Vagina (tissue), 2 donors: ENCODE data around the gene EIF1AX.

Source experiments
- CTCF ChIP-seq, 3 experiments: fragments of 450-650 bp in 2 of 3; fragments of 200-600 bp in 1 of 3; sonication (generic) in 1 of 3; IDR thresholded peaks; one replicate each; pipeline ENCODE4 v1.5.1; 2017 to 2019; ENCODE audit warnings: antibody characterized with exemption in 3 of 3, mild to moderate bottlenecking in 2 of 3, moderate library complexity in 2 of 3
- POLR2A ChIP-seq, 2 donors: fragments of 450-650 bp; IDR thresholded peaks; one replicate each; pipeline ENCODE4 v1.6.1; 2017; ENCODE audit warnings: antibody characterized with exemption in 2 of 2, mild to moderate bottlenecking in 2 of 2, moderate library complexity in 2 of 2

DNA sequence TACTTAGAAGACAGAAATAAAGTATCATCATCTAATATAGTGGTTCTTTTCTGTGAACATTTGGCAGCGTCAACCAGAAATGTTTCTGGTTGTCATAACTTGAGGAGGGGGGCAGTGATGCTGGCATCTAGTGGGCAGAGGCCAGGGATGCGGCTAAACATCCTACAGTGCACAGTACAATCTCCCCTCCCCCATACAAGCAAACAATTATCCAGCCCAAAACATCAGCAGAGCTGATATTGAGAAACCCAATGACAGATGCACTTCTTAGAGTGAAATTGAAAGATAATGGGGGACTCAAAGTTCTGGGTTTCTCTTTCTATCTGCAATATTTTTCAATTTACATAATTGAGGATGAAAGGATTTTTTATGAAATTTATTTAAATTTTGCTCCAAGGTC, 1.9 kb upstream of the EIF1AX start:
- TF ChIP-seq CTCF (IDR thresholded peaks at IDR 0.05): no peak
- no peak for TF ChIP-seq POLR2A (IDR thresholded peaks at IDR 0.05)
